Lower leg skin (tissue), 3 donors: Measurements from ENCODE around the gene ITGA11.

Experiments used
- CTCF ChIP-seq, 3 donors: fragments of 450-650 bp; IDR thresholded peaks; one replicate each; pipeline ENCODE4 v1.5.1; 2016; ENCODE audit warnings: antibody characterized with exemption in 3 of 3, mild to moderate bottlenecking in 3 of 3, moderate library complexity in 2 of 3
- POLR2A ChIP-seq, 2 donors: fragments of 450-650 bp; IDR thresholded peaks; one replicate each; pipeline ENCODE4 v1.6.1; 2016 to 2017; ENCODE audit warnings: antibody characterized with exemption in 2 of 2, mild to moderate bottlenecking in 1 of 2, moderate library complexity in 1 of 2

- no peak for TF ChIP-seq CTCF (IDR thresholded peaks at IDR 0.05)
- no peak for TF ChIP-seq POLR2A (IDR thresholded peaks at IDR 0.05)
Observed at GRCh38 chr15:68434021-68434420, 2.1 kb upstream of the ITGA11 start.
